Activated CD8-positive, alpha-beta memory T cell treated with anti-CD3 and anti-CD28 coated beads, Interleukin-2, amount 50 U/mL, for 1 hour (primary cell): Measurements from ENCODE around the gene POLH.
"Not testable (repeated sequence)": the region's sequence is repeated elsewhere in the genome, so short reads cannot be mapped to it uniquely, and the experiment has no call there.

Experiments used
- DNase-seq: peaks from one replicate; pipeline ENCODE4 v3.0.0-alpha.2; 2020; ENCODE audit errors: extremely low read depth

Gene POLH

DNA sequence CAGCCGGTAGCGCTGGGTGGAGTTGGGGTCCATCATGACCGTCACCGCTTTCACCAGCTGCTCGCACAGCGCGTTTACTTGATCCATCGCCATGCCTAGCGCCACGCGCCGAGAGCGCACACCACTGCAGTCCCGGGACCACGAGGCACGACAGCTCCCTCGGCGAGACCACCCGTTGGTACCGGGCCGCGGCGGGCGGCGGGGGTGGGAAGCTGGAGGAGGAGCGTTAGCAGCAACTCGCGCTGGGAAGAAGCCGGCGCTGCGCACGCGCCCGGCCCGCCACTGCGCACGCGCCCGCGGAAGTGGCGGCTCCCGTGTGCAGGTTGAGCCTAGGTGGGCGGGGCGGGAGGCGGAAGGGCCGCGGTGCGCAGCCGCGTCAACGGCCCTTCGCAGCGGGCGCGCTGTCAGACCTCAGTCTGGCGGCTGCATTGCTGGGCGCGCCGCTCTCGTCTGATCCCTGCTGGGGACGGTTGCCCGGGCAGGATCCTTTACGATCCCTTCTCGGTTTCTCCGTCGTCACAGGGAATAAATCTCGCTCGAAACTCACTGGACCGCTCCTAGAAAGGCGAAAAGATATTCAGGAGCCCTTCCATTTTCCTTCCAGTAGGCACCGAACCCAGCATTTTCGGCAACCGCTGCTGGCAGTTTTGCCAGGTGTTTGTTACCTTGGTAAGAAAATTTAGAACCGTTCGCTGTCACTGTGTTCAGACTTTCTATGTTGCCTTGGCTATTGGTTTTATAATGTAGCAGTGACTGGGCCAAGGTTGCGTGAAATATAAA is at the start of gene POLH, which contains the start of gene XPO5:
Gene POLH, plus strand, starts transcription at position 414 of the 780 bp plus-strand sequence. CDS start 6,135 bp downstream, outside the sequence.
Gene XPO5, minus strand, starts transcription at position 267 of the 780 bp plus-strand sequence. Its CDS starts 174 bp downstream, at position 93.
- DNase-seq, result peak; percentile 71

GRCh38 chr6:43532201-43532600 is 43.8 kb upstream of the POLH start:
- no peak for DNase-seq

DNA sequence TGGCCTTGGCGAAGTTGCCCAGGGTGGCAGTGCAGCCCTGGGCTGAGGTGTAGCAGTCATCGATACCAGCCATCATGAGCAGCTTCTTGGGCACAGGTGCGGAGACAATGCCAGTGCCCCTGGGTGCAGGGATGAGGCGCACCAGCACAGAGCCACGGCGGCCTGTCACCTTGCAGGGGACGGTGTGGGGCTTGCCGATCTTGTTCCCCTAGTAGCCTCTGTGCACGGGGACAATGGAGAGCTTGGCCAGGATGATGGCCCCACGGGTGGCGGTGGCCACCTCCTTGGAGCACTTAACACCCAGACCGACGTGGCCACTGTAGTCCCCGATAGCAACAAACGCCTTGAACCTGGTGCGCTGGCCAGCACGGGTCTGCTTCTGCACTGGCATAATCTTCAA is 37.0 kb upstream of the POLH start:
- not testable (repeated sequence) for DNase-seq

DNA sequence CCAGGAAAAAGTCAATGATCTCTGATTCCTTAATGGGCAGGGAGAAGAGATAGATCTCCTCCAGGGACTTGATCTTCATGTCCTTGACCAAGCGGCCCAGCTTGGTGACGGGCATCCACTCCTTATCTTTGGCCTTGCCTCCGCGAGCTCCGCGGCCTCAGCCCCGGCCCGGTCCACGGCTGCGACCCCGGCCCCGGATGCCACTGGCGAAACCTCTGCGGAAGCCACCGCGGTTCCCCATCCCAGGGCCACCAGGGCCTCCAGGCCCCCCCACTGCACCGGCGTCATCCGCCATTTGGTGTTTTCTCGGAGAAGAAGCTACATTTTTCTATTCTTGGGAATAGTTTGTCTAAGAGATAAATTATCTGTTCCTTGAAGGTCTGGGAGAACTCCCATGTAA is 36.6 kb upstream of the POLH start:
- DNase-seq, result not testable (repeated sequence)

DNA sequence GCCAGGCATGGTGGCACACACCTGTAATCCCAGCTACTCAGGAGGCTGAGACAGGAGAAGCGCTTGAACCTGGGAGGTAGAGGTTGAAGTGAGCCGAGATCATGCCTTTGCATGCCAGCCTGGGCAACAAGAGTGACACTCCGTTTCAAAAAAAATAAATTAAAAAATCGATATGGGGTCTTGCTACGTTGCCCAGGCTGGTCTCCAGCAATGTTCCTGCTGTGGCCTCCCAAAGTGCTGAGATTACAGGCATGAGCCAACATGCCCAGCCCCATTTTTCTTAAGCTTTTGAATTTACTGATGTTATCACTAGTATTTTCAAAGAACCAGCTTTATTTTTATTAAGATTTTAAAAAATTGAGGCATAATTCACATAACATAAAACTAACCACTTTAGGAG is 35.5 kb upstream of the POLH start:
- DNase-seq, result no peak

- no peak for DNase-seq
These were observed 34.1 kb upstream of the POLH start for GRCh38 chr6:43541774-43542471.

- no peak for DNase-seq
These were observed 31.5 kb upstream of the POLH start for GRCh38 chr6:43544461-43544860.

DNA sequence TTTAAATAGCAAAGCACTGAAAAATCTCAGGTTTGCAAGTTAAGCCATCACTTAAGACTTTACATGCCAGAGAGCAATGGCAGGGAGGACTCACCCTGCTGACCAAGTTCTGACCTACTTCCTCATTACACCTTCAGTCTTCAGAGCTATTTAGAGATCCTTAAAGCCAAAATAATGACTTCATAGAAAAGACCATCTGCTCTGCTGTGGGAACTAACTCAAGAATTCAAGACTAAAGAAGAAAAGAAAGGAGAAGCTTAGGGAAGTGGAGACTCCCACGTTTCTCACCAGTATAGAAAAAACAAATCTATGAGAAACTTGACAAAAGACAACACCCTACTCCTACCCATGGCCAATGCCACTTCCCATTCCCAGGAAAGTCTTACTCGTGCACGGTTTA is 28.8 kb upstream of the POLH start:
- no peak for DNase-seq

DNA sequence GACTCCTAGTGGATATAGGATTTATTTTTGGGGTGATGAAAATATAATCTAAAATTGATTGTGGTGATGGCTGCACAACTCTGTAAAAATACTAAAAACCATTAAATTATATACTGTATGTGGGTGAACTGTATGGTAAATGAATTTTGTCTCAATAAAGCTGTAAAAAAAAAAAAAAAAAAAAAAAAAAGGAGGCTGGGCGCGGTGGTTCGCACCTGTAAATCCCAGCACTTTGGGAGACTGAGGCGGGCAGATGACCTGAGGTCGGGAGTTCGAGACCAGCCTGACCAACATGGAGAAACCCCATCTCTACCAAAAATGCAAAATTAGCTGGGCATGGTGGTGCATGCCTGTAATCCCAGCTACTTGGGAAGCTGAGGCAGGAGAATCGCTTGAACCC is 18.4 kb upstream of the POLH start:
- not testable (repeated sequence) for DNase-seq

DNA sequence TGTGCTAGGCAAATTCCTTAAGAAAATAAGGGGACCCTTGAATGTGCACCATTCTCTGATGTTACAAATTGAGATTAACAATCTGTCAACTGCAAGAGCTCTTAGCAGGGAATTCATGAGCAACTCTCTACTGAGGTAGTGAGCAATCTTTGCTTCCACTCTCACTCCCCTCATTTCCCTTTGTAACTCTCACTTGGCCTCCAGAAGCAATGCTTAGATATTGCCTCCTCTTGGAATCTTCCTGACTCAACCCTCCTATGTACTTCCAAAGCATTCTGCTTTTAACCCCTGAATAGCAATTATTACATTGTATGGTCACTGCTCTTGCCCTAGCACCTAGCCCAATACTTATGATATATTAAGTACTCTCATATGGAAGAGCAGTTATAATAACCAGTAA is 16.7 kb upstream of the POLH start:
- no peak for DNase-seq

DNA sequence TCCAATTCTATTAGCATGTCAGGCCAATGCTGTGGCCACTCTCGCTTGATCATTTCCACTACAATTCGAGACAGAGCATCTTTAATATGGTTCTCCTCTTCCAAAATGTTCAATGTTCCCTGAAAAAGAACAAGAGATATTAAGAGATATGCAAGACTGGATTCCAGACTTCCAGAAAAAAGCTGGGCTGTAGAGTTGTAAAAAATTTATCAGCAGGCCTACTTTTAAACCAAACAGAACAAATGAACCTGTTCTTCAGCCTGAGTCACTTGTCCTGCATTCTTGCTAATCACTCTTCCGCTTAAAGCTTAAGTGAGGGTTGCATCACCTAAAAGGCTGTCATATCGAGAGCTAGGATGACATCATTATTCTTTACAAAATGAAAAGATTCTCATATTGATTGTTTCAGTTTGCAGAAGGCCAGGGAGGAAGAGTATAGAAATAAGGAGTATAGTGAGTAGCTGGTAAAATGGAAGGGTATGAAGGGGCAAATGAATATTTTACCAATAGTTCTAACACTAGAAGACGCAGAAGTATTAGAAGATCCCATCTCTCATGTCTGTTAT is 5.0 kb upstream of the POLH start:
- no peak for DNase-seq

DNA sequence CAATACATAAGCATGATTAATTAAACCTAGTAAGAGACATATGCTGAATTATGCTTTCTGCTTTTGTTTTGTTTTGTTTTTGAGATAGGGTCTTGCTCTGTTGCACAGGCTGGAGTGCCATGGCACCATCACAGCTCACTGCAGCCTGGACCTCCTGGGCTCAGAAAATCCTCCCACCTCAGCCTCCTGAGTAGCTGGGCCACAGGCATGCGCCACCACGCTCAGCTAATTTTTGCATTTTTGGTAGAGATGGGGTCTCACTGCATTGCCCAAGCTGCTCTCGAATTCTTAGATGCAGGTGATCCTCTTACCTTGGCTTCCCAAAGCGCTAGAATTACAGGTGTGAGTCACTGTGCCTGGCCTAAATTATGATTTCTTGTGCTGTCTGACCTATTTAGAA is 4.0 kb upstream of the POLH start:
- DNase-seq, result no peak

GRCh38 chr6:43575105-43575771 is 747 bp upstream of the POLH start:
- no peak for DNase-seq

- DNase-seq, result no peak
These were observed 2.8 kb downstream of the POLH start for GRCh38 chr6:43578748-43579147.

GRCh38 chr6:43579171-43579570 is 3.2 kb downstream of the POLH start:
- DNase-seq, result no peak

DNA sequence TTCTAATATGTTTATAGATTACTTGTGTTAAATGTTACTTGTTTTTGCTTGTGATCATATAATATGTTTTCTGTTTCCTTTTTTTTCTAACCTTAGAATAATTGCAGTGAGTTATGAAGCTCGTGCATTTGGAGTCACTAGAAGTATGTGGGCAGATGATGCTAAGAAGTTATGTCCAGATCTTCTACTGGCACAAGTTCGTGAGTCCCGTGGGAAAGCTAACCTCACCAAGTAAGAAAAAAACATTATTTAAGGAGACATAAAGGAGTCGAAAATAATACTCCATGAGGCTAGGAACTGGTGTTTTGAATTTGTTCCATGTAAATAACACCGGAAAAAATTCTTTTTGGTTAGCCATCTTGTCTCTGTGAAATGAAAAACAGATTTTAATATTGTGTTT is 6.9 kb downstream of the POLH start:
- no peak for DNase-seq

DNA sequence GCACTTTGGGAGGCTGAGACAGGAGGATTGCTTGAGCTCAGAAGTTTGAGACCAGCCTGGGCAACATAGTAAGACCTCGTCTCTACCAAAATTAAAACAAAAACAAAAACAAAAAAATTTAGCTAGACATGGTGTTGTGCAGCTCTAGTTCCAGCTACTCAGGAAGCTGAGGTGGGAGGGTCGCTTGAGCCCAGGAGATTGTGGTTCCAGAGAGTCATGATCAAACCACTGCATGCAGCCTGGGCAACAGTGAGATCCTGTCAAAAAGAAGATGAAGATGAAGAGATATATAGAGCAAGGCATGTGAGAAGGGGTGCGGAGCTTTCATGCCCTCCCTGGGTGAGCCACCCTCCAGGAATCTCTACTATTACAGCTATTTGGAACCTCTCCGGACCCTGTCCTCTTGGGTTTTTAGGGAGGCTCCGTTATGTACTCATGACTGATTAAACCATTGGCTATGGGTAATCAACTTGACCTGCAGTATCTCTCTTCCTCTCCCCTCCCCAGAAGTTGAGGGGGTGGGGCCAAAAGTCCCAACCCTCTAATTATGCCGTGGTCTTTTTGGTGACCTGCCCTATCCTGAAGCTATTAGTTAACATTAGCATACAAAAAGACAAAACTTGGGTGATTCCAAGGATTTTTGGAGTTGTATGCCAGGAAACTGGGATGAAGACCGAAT is 9.0 kb downstream of the POLH start:
- DNase-seq, result no peak

DNA sequence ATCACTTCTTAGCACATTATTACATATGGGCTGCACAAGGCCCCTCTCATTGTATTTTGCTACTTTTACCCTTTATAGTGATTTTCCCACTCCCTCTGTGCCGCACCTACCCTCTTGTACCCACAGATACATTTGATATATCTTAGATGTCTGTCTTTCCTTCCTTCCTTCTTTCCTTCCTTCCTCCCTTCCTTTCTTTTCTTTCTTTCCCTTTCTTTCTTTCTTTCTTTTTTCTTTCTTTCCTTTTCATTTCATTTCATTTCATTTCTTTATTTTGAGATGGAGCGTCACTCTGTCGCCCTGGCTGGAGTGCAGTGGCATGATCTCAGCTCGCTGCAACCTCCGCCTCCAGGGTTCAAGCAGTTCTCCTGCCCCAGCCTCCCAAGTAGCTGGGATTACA is 12.2 kb downstream of the POLH start:
- no peak for DNase-seq

- not testable (repeated sequence) for DNase-seq
These were observed 13.6 kb downstream of the POLH start for GRCh38 chr6:43589564-43589963.

- no peak for DNase-seq
These were observed 18.0 kb downstream of the POLH start for GRCh38 chr6:43593938-43594337.

GRCh38 chr6:43600595-43600994 is 24.6 kb downstream of the POLH start:
- DNase-seq, result no peak

GRCh38 chr6:43604174-43604573 is 28.2 kb downstream of the POLH start:
- no peak for DNase-seq
